Loucy (cell line): ENCODE results near the gene CPA5.

ENCODE experiments used
- CTCF ChIP-seq: fragments of 200-600 bp; sonication (generic); conservative IDR thresholded peaks from 2 replicates; pipeline ENCODE4 v1.5.1; 2014; ENCODE audit warnings: mild to moderate bottlenecking, antibody characterized with exemption, low read length
- EZH2phosphoT487 ChIP-seq: fragments of 200-600 bp; IDR thresholded peaks from 2 replicates; pipeline ENCODE4 v1.6.1; 2018; ENCODE audit warnings: antibody characterized with exemption, mild to moderate bottlenecking, moderate library complexity, borderline replicate concordance

- TF ChIP-seq CTCF (no peak), EZH2phosphoT487 (no peak)
These were observed 1.1 kb downstream of the CPA5 start for GRCh38 chr7:130345725-130346124.
